GM19452 (cell line): ENCODE measurements around the gene DFFB.

Experiments used
- ATAC-seq: cut with Tn5 transposase; IDR thresholded peaks from one replicate; pipeline ENCODE4 v1.9.1; 2021; ENCODE audit not compliant: unreplicated experiment

DFFB gene

GRCh38 chr1:3869751-3870301 lies 12.6 kb downstream of the DFFB start:
- ATAC-seq = no peak

GRCh38 chr1:3871451-3871805 lies 14.2 kb downstream of the DFFB start:
- ATAC-seq = no peak

DNA sequence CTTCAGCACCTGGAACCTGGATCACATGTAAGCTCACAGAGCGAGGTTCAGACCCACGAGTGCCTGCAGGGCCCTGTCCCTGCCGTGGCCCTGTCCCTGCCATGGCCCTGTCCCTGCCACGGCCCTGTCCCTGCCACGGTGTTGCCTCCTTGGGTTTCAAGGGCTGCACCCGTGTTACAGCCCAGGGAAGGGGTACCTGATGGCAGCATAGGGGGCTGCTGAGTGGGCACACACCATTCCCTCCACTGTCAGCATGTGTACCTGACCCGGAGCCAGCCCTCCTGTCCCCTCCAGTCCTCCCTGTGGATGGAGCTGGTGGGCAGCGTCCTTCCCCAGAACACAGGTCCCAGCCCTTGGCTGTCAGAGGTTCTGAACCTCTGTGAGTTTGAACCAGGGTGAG lies 15.3 kb downstream of the DFFB start:
- no peak for ATAC-seq

GRCh38 chr1:3874736-3875135 lies 17.5 kb downstream of the DFFB start:
- no peak for ATAC-seq

DNA sequence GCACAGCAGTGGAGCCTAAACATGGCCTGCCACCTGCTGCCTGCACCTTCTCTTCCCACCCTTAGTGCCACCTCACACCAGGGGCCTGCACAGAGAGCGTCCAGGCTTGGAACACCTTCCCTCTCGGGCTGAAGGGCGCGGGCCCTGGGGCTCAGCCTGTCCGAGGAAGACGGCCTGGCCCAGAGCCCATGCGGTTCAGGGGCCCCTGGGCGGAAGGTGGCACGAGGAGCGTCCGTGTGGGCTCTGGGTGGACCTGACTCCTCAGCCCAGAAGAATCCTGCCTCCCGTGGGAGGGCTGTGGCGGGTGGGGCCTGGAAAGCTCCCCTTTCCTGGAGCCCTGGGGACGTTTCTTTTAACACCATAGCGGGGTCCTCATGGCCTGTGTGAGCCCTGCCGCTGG lies 19.4 kb downstream of the DFFB start:
- no peak for ATAC-seq

DNA sequence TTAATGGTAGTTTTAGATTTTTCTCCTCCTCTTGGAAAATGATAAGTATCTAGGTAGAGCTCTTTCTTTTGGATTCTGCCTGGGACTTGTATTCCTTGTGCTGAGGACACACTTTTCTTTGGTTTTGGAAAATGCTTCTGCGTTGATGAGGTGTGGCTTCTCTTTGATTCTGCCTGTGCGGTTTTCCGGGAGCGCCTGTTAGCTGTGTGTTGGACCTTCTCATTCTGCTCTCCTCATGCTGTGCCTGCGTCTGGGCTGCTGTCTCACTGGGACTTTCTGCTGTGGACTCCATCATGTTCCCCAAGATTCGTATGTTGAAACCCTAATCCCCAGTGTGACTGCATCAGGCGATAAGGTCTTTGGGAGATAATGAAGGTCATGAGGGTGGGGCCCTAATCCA lies 21.8 kb downstream of the DFFB start:
- ATAC-seq = no peak

- no peak for ATAC-seq
These were observed 22.6 kb downstream of the DFFB start for GRCh38 chr1:3879787-3880428.

GRCh38 chr1:3880429-3881192 lies 23.3 kb downstream of the DFFB start:
- no peak for ATAC-seq

DNA sequence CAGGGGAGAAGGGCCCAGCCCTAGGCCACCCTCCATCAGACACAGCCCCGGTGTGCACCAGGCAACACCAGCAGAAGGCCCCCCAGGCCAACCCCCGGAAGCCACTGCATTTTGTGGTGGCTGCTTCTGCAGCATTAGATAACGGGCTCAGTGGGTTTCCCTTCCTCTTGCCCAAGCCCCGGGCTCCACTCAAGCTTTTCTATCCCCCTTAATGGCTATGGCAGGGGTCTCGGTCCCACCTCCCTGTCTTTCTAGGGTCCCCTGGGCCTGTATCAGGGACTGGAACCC lies 23.9 kb downstream of the DFFB start:
- no peak for ATAC-seq

- ATAC-seq = no peak
These were observed 26.1 kb downstream of the DFFB start for GRCh38 chr1:3883194-3883925.

DNA sequence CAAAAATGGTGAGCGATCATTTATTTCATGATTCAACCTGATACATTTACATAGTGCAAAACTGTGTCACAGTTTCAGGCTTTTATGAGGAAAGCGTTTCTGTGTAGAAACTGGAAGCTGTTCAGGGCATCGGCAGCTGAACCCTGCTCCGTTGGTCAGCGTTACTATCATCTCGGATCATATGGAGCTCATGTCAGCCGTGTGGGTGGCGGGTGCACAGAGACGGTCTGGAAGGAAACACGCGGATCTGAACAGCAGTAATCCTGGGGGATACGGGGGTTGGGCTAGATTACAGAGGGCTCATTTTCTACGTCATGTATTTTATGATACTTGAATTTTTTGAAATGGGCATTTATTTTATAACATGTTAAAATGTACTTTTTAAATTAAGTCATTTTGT lies 27.7 kb downstream of the DFFB start:
- no peak for ATAC-seq

DNA sequence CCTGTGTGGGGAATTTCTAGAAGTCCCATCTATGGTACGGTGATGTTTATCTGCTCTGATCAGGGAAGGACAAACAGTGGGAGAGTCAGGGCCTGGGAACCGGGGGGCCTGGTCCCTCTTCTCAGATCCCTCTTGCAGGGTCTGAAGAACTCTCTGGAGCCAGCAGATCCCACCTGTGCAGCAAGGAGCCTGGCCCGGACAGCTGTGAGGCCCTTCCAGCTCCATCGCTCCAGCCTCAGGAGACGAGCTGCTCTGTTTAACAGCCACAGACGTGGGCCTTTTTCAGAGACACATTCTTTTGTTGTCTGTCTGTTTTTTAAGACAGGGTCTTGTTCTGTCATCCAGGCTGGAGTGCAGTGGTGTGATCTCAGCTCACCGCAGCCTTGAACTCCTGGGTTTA lies 28.3 kb downstream of the DFFB start:
- no peak for ATAC-seq

DNA sequence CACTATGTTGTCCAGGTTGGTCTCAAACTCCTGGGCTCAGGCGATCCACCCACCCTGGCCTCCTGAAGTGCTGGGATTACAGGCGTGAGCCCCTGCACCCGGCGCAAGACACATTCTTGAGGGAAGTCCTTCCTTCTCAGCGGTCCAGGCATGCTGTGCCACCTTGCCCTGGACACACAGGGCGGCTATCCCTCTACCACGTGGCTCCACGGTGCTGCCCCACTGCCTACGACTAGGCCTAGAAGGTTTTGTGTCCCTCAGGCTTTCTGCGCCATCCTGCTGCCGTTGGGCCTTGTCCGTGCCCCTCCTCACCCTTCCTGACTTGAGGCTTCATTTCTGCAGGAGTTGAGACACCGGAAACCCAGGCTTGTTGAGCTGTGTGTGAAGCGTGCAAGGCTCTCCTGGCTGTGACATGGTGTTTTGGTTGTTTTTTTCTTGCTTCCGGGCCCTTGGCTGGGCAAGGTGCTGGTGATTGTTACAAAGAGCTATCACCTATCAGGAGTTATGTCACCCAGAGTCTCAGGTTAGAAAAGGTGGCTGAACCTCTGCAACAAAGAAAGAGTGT lies 28.9 kb downstream of the DFFB start:
- ATAC-seq = no peak

GRCh38 chr1:3886691-3887090 lies 29.4 kb downstream of the DFFB start:
- ATAC-seq = no peak

- no peak for ATAC-seq
These were observed 31.0 kb downstream of the DFFB start for GRCh38 chr1:3888301-3888700.

GRCh38 chr1:3889936-3890335 lies 32.7 kb downstream of the DFFB start:
- no peak for ATAC-seq

- peak; percentile 69 for ATAC-seq
These were observed 33.4 kb downstream of the DFFB start for GRCh38 chr1:3890389-3891328.

DNA sequence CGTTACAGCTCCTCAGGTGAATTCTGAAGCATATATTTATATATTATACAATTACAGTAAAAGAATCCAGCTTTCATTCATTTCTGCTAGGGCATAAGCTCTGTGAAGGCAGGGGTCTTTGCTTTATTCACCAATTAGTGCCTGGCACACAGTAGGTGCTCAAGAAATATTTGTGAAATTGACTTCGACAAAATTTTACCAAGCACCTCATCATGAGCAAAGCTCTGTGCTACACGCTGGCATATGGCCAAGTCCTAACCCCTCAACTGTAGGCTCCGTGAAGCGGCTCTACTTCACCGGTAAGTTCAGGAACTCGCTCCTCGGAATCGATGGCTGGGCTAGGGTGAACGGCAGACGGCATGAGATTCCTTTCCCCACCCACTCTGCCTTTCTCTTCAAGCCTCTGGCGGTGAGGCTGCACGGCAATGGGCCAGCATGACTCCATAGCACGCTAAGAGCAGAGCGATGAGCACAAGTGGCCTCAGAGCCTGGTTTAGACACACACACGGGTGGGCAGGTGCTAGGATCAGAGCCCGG lies 34.1 kb downstream of the DFFB start:
- ATAC-seq = no peak

DNA sequence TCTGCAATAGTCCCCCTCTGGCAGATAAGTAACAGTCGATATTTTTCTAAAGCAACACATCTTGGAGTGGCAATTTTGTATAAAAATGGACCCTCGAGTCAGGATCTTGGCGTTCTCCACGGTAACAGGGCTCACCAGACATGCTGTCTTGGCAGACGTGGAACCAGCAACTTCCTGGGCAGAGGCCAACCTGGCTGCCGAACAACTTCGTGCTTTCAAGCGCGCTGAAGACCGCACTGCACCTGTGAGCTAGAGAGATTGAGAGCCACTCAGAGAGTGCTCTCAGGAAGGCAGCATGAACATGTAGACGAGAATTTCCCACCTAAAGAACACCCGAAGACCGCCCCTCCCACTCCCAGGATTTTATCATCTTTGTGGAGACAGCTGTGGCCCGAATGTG lies 35.5 kb downstream of the DFFB start:
- no peak for ATAC-seq

- ATAC-seq = no peak
These were observed 35.9 kb downstream of the DFFB start for GRCh38 chr1:3893190-3893589.
